Smooth muscle cell (in vitro differentiated cells): Measurements from ENCODE around the gene WDR27. TPM values are rescaled to one million over a fixed set of nuclear protein-coding genes. Genes with fewer than 3 reads are reported as not detected.

Experiments
- DNase-seq: peaks from one replicate; lab custom pipeline; 2025; ENCODE audit not compliant: unreplicated experiment; lab: John Stamatoyannopoulos, UW
- H2AFZ ChIP-seq: fragments of 200-600 bp; sonication (generic); 2 replicates; pipeline ENCODE4 v1.6.0; 2016; ENCODE audit warnings: antibody characterized with exemption, low read depth, mild to moderate bottlenecking
- H3F3A ChIP-seq: fragments of 200-600 bp; sonication (generic); 2 replicates; pipeline ENCODE4 v1.6.0; 2017; ENCODE audit warnings: antibody characterized with exemption, low read depth
- H3K27ac ChIP-seq: fragments of 200-600 bp; sonication (generic); 2 replicates; pipeline ENCODE4 v1.5.1; 2016; ENCODE audit warnings: low read depth, mild to moderate bottlenecking
- H3K27me3 ChIP-seq: fragments of 200-600 bp; sonication (generic); 2 replicates; pipeline ENCODE4 v1.6.1; 2016; ENCODE audit warnings: low read depth, mild to moderate bottlenecking
- H3K36me3 ChIP-seq: fragments of 200-600 bp; sonication (generic); 2 replicates; pipeline ENCODE4 v1.5.1; 2016; ENCODE audit warnings: low read depth
- H3K4me1 ChIP-seq: fragments of 200-600 bp; sonication (generic); 2 replicates; pipeline ENCODE4 v1.5.1; 2016; ENCODE audit warnings: low read depth
- H3K4me2 ChIP-seq: fragments of 200-600 bp; sonication (generic); 2 replicates; pipeline ENCODE4 v1.6.0; 2016; ENCODE audit warnings: mild to moderate bottlenecking
- H3K4me3 ChIP-seq: fragments of 200-600 bp; sonication (generic); 2 replicates; pipeline ENCODE4 v1.5.1; 2016; ENCODE audit warnings: mild to moderate bottlenecking
- H3K79me2 ChIP-seq: fragments of 200-600 bp; sonication (generic); 2 replicates; pipeline ENCODE4 v1.6.0; 2016; ENCODE audit warnings: low read depth, mild to moderate bottlenecking
- H3K9ac ChIP-seq: fragments of 200-600 bp; sonication (generic); 2 replicates; pipeline ENCODE4 v1.6.0; 2016; ENCODE audit warnings: low read depth
- H3K9me3 ChIP-seq: fragments of 200-600 bp; sonication (generic); replicated peaks from 2 replicates; pipeline ENCODE4 v1.5.1; 2016; ENCODE audit warnings: low read depth
- H4K20me1 ChIP-seq: fragments of 200-600 bp; sonication (generic); 2 replicates; pipeline ENCODE4 v1.6.0; 2016; ENCODE audit warnings: low read depth
- WGBS: methylation state at CpG from one replicate; pipeline ENCODE4 v1.1.7; 2016; ENCODE audit warnings: low lambda C conversion rate; 5-methylcytosine and 5-hydroxymethylcytosine counted together
- polyA plus RNA-seq: library from polyadenylated mRNA; unstranded; fragments of >200 nt; fragmentation: Nextera tagmentation; extraction: Ambion mirVana; gene quantifications from 2 replicates; pipeline ENCODE4 v1.2.1, GENCODE V29; 2016
- total RNA-seq: library from RNA; depleted of rRNA; stranded (reverse); fragments of >200 nt; gene quantifications from 2 replicates; pipeline ENCODE4 v1.2.3, GENCODE V29; 2014
- TF ChIP-seq, protein P1 (sequence below): fragments of 200-600 bp; sonication (generic); IDR thresholded peaks from 2 replicates; pipeline ENCODE4 v1.5.1; 2017; ENCODE audit warnings: borderline replicate concordance, mild to moderate bottlenecking, antibody characterized with exemption; ENCODE audit not compliant: insufficient read depth, poor library complexity, severe bottlenecking

WDR27 gene
- total and polyA plus RNA-seq, 2 experiments from 2014 or later: 26.0 to 47.0 TPM

- Histone ChIP-seq H3K4me2 (no peak overlapping the region), H2AFZ (no peak overlapping the region)
- DNase-seq: no peak
Observed at GRCh38 chr6:169555971-169556617, 145.7 kb downstream of the WDR27 start.

DNA sequence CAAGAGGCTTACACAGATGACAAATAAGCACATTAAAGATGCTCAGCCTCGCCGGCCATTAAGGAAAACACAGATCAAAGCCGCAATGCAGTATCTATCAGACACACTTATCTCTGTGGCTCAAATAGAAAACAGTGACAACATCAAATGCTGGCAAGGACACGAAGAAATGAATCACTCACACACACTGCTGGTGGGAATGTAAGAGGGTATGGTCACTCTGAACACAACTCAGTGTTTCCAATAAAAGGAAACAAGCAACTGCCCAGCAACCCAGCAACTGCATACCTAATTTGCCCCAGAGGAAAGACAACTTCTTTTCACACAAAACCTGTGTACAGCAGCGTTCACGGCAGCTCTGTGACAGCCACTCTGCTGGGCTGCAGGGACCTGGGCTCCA is 155.8 kb downstream of the WDR27 start:
- TF ChIP-seq, protein P1, sequence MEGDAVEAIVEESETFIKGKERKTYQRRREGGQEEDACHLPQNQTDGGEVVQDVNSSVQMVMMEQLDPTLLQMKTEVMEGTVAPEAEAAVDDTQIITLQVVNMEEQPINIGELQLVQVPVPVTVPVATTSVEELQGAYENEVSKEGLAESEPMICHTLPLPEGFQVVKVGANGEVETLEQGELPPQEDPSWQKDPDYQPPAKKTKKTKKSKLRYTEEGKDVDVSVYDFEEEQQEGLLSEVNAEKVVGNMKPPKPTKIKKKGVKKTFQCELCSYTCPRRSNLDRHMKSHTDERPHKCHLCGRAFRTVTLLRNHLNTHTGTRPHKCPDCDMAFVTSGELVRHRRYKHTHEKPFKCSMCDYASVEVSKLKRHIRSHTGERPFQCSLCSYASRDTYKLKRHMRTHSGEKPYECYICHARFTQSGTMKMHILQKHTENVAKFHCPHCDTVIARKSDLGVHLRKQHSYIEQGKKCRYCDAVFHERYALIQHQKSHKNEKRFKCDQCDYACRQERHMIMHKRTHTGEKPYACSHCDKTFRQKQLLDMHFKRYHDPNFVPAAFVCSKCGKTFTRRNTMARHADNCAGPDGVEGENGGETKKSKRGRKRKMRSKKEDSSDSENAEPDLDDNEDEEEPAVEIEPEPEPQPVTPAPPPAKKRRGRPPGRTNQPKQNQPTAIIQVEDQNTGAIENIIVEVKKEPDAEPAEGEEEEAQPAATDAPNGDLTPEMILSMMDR: no peak
- peaks cover 9% of the 10 kb centered on the region for H3K36me3 ChIP-seq
- H3K4me2 ChIP-seq: peak overlapping the region; percentile 39
- H3K4me3 ChIP-seq: no peak overlapping the region
- H3K27ac ChIP-seq: peak overlapping the region; percentile 70
- H4K20me1 ChIP-seq: no peaks in the 10 kb centered on the region
- no peaks in the 10 kb centered on the region for H3K27me3 ChIP-seq
- no peak for DNase-seq
- H3K9ac ChIP-seq: no peak overlapping the region
- H3K4me1 ChIP-seq: no peaks in the 10 kb centered on the region
- H2AFZ ChIP-seq: no peak overlapping the region
- H3F3A ChIP-seq: no peaks in the 10 kb centered on the region
- no peaks in the 10 kb centered on the region for H3K79me2 ChIP-seq
- H3K9me3 ChIP-seq: peaks cover 6% of the 10 kb centered on the region
- 55% methylated on average over 6 of the region's 6 CpGs for WGBS

More at GRCh38 chr6:169555971-169556617, 145.7 kb downstream of the WDR27 start:
- no peaks in the 10 kb centered on the region for H3K4me1 ChIP-seq
- H3K9ac ChIP-seq: no peak overlapping the region
- H3K27ac ChIP-seq: no peak overlapping the region
- H3K27me3 ChIP-seq: no peaks in the 10 kb centered on the region
- TF ChIP-seq, protein P1: no peak
- H3K4me3 ChIP-seq: no peak overlapping the region
- no peaks in the 10 kb centered on the region for H3F3A ChIP-seq
- no peaks in the 10 kb centered on the region for H3K36me3 ChIP-seq
- H3K9me3 ChIP-seq: no peaks in the 10 kb centered on the region
- no peaks in the 10 kb centered on the region for H4K20me1 ChIP-seq
- WGBS: 90% methylated on average over 5 of the region's 5 CpGs
- H3K79me2 ChIP-seq: no peaks in the 10 kb centered on the region

DNA sequence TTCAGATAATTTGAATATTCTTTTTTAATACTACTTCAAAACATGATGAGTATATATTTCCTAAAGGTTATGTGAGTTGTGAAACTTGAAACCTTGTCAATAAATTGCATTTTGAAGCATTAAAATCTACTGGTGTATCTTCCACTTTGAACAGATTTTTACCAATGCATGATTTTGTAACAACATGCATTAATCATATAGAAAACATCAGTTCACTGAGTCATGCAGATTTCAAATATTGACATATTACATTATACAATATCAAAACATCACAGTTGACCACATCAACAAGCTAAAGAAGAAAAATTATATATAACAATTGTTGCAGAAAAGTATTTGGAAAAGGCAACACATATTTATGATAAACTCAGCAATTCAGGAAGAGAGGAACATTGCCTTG is 158.1 kb downstream of the WDR27 start:
- TF ChIP-seq, protein P1: no peak
- Histone ChIP-seq H3K9ac (no peak overlapping the region), H3K79me2 (no peaks in the 10 kb centered on the region)

DNA sequence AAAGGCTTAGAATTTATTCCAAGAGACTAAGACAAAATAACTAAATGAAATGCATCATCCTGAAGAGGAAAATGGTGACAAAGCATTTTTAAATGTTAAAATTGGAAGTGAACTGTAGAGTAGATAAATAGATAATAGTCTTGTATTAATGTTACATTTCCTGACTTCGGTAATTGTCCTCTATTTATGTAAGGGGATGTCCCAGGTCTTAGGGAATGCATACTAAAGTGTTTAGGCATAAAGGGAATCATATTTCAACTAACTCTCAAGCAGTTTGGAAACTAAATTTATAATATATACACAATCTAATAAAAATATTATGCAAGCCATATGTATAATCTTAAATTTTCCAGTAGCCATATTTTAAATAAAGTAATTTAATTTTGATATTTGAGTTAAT is 159.3 kb downstream of the WDR27 start:
- H3F3A ChIP-seq: no peaks in the 10 kb centered on the region
- H3K9ac ChIP-seq: no peak overlapping the region
- H3K36me3 ChIP-seq: no peaks in the 10 kb centered on the region
- no peaks in the 10 kb centered on the region for H4K20me1 ChIP-seq
- H3K79me2 ChIP-seq: no peaks in the 10 kb centered on the region
- no peak overlapping the region for H3K4me3 ChIP-seq
- no peaks in the 10 kb centered on the region for H3K9me3 ChIP-seq
- no peak overlapping the region for H3K27ac ChIP-seq
- 80% methylated on average over 1 of the region's 1 CpG for WGBS
- no peak overlapping the region for H3K4me2 ChIP-seq
- no peak for DNase-seq
- no peak overlapping the region for H2AFZ ChIP-seq
- TF ChIP-seq, protein P1: no peak
- H3K27me3 ChIP-seq: no peaks in the 10 kb centered on the region
- no peaks in the 10 kb centered on the region for H3K4me1 ChIP-seq

More for the DNA sequence above, 158.1 kb downstream of the WDR27 start:
- peaks cover 9% of the 10 kb centered on the region for H3K36me3 ChIP-seq
- no peaks in the 10 kb centered on the region for H3K4me1 ChIP-seq
- H3K4me2 ChIP-seq: no peak overlapping the region
- no peaks in the 10 kb centered on the region for H3F3A ChIP-seq
- peaks cover 6% of the 10 kb centered on the region for H3K9me3 ChIP-seq
- no peaks in the 10 kb centered on the region for H4K20me1 ChIP-seq
- H2AFZ ChIP-seq: no peak overlapping the region
- H3K27ac ChIP-seq: no peak overlapping the region
- no peaks in the 10 kb centered on the region for H3K27me3 ChIP-seq
- no peak for DNase-seq
- H3K4me3 ChIP-seq: no peak overlapping the region
